Activated CD4-positive, alpha-beta T cell treated with anti-CD3 and anti-CD28 coated beads, Interleukin-2, amount 50 U/mL, for 24 hours (primary cell): ENCODE measurements around the gene ZNF169.
"Not testable (repeated sequence)": the region's sequence is repeated elsewhere in the genome, so short reads cannot be mapped to it uniquely, and the experiment has no call there.

ENCODE experiments used
- DNase-seq, 2 donors: peaks; one replicate each; pipeline ENCODE4 v3.0.0-alpha.2; 2020; ENCODE audit warnings: low read depth in 1 of 2, low spot score in 1 of 2

The ZNF169 gene

DNA sequence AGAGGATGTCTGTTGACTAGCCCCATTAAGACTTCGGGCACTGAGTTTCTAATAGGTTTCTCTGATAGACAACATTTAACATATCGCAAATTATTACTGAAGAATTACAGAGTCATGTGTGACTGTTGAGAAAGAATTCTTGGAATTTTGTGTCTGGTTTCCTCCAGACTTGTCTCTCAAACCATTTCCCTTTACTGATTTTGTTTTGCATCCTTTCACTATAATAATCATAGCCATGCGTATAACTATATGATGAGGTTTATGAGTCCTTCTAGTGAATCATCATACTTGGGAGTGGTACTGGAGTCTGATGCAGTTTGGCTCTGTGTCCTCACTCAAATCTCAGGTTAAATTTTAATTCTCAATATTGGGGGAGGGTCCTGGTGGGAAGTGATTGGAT lies 27.0 kb downstream of the ZNF169 start:
- DNase-seq = no peak

DNA sequence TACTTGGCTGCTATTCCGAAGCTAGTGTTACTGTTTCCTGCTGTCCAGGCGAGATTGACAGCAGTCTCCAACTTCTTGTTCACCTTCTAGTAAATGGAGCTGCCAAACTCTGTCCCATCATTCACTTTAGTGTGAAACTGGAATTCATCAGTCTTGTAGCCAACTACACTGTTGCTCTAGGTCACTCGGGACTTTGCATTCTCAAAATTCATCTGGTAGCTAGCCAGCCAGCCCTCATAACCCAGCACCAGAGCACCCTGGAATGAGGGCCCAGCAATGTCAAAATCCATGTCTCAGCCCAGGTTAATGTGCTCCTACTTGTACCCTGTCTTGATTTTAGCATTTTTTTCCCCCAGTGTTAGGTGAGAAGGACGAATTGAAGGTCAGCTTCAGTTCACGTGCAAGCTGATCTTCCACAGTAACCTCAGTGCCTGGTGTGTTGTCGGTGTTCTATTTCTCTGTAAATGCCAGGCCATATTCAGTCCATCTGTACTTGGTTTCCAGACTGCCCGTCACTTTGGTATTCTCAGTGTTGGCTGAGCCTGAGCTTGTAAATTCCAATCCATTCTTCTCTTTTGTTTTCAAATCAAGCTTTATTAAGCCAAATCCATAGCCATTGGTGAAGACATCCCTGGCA lies 28.9 kb downstream of the ZNF169 start:
- no peak for DNase-seq

GRCh38 chr9:94289691-94290090 lies 30.6 kb downstream of the ZNF169 start:
- no peak for DNase-seq

DNA sequence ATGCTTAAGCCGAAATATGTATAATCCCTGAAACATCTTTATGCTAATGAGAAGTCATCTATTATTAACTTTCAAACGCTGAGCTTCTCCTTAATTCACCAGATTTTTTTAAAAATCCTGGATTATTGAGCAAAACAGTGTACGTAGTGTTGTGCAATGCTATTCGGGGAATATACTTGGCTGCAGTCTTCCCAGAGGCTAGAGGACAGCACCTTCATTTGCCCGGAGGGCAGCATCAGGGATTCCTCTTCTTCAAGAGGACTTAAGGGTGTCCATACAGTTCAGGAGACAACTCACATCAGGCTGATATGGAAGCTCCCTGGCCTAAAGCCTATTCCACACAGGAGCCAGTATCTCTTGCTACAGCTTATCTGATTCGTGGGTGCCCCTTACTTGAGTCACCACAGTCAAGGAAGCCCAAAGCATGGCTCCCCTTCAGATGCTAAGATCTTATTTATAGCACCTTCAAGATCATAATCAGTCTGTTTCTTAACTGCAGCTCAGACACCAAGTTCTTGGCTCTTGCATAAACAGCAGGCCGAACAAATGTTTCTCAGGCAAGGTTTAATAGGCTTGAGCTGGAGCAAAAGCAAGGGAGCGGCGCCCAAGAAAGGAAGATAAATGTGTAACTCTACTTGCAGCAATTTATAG lies 40.0 kb downstream of the ZNF169 start:
- no peak for DNase-seq

DNA sequence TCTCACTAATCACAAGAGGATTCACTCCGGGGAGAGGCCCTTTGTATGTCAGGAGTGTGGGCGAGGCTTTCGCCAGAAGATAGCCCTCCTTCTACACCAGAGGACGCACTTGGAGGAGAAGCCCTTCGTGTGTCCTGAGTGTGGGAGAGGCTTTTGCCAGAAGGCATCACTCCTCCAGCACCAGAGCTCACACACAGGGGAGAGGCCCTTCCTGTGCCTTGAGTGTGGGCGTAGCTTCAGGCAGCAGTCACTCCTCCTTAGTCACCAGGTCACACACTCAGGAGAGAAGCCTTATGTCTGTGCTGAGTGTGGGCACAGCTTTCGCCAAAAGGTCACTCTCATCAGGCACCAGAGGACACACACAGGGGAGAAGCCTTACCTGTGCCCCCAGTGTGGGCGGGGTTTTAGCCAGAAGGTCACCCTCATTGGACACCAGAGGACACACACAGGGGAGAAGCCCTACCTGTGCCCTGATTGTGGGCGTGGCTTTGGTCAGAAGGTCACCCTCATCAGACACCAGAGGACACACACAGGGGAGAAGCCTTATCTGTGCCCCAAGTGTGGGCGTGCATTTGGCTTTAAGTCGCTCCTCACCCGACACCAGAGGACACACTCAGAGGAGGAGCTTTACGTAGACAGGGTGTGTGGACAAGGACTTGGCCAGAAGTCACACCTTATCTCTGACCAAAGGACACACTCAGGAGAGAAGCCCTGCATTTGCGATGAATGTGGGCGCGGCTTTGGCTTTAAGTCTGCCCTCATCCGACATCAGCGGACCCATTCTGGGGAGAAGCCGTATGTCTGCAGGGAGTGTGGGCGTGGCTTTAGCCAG lies 41.6 kb downstream of the ZNF169 start:
- DNase-seq = no peak

- DNase-seq = no peak
These were observed 42.5 kb downstream of the ZNF169 start for GRCh38 chr9:94301583-94301982.

GRCh38 chr9:94302426-94302825 lies 43.3 kb downstream of the ZNF169 start:
- no peak for DNase-seq

DNA sequence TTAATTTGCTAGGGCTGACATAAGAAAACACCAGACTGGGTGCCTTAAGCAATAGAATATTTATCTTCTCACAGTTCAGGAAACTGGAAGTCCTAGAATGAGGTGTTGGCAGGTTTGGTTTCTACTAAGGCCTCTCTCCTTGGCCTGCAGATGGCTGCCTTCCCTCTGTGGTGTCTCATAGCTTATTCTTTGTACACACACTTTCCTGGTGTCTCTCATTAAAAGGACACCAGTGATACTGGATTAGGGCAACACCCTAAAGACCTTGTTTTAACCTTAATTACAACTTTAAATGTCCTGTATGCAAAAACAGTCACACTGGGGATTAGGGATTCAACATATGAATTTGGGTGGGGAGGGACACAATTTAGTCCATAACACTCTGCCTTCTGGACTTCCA lies 44.2 kb downstream of the ZNF169 start:
- DNase-seq = no peak

- not testable (repeated sequence) for DNase-seq
These were observed 56.2 kb downstream of the ZNF169 start for GRCh38 chr9:94315034-94315984.

DNA sequence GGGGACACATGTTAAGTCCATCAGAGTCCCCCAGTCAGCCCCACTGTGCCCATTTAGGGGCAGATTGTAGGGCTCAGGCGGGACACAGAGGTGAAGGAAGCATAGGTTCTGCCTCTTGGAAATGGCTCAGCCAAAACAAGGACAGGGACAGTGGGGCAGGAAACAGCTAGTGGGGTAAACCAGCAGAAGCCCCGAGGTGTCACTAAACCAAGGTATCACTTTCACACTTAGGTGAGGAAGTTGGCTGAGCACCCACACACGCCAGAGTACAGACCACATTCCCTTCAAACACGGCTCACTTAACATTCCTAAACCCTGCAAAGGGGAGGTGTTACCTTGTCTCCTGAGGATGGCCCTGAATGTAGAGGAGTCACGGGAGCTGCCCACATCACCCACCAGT lies 57.1 kb downstream of the ZNF169 start:
- DNase-seq = not testable (repeated sequence)

DNA sequence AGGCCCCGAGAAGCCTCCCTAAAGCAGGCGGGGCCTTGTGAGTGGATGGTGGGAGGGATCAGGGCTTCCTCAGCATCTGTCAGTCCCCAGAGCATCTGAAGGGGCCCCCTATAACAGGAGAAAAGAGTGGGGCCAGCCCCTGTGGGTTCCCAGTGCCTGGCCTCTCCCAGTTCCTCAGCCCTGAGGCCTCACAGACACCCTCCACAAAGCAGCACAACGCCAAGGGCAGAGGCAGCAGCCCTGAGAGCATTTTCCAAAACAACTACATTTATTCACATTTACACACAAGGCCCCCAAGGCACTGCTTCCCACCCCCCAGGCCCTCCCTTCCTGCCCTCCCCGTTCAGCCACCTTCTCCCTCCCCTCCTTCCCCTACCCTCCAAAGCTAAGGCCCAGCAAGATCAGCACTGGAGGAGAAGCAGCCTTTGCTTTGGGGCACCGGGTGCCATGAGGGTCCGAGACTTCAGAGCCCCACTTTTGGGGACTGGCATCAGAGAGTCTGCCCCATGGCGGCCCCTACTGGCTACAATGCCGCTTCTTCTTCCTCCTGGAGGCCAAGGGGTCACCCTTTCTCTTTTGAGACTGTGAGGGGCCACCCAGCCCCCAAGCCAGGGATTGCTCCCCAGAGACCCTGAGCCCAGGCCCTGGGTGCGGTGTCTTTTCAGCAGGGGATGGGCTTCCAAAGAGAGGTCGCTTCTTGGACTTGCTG lies 59.0 kb downstream of the ZNF169 start:
- not testable (repeated sequence) for DNase-seq

- not testable (repeated sequence) for DNase-seq
These were observed 63.3 kb downstream of the ZNF169 start for GRCh38 chr9:94322342-94322940.

GRCh38 chr9:94323153-94323798 lies 64.2 kb downstream of the ZNF169 start:
- not testable (repeated sequence) for DNase-seq

DNA sequence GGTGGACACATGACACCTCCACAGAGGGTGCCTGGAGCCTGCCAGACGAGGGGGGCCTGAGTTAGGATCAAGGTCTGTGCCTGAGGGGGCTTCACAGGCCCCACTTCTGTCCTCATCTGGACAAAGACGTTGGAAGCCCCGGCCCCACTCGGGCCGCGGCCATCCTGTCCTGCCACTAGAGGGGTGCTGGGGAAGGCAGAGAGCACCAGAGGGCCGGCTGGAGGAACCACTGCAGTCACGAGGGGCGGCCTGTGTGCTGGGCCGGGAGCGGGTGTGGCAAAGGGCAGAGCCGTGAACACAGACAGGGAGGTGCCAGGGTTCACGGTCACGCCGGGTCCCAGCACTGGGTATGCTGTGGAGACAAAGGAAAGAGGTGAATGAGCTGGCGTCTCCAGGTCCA lies 66.5 kb downstream of the ZNF169 start:
- not testable (repeated sequence) for DNase-seq

- DNase-seq = not testable (repeated sequence)
These were observed 69.4 kb downstream of the ZNF169 start, which contains the start of gene NUTM2F for GRCh38 chr9:94328544-94328943. NUTM2F (minus strand) TSS chr9:94328644; CDS start chr9:94328623, 21 bp downstream.

- not testable (repeated sequence) for DNase-seq
These were observed 77.3 kb downstream of the ZNF169 start for GRCh38 chr9:94336445-94336844.

- DNase-seq = not testable (repeated sequence)
These were observed 79.6 kb downstream of the ZNF169 start for GRCh38 chr9:94338723-94339122.

- not testable (repeated sequence) for DNase-seq
These were observed 80.6 kb downstream of the ZNF169 start for GRCh38 chr9:94339657-94340056.

DNA sequence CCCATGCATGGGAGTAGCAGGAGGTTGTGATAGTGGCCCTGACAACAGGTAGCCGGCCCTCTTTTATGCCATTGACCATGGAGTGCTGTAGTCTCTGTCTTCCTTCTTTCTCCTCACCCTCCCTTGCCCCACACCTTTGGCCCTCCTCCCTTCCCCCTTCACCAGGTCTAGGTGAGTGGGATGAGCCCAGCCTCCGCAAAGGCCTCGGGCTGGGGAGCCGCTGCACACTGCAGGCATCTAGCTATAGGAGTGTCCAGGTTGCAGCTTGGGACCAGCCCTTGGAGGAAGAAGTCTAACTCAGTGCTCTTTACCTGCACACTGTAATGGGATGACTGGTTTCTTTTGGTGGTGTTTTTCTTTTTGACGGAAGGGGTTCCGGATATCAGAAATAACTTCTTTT lies 81.7 kb downstream of the ZNF169 start:
- not testable (repeated sequence) for DNase-seq
